ENCODE results near the gene TPD52L2. TPM values are rescaled to one million over a fixed set of nuclear protein-coding genes. Genes with fewer than 3 reads are reported as not detected.

The TPD52L2 gene
- total RNA-seq, 2 experiments from 2014 or later = 15.1 to 15.3 TPM

GRCh38 chr20:63829945-63830835 is 34.9 kb upstream of the TPD52L2 start:
- intact Hi-C loops (cut with DNase I, micrococcal nuclease) = no loop called here
- Histone ChIP-seq H3K4me1 (ENCODE audit: insufficient read depth, low read length) (peaks cover 15% of the 10 kb centered on the region), H3K36me3 (ENCODE audit: insufficient read depth, low read length) (no peaks in the 10 kb centered on the region), H3K27me3 (ENCODE audit: control insufficient read depth in 1 of 2, insufficient read depth in 2 of 2, low read length in 2 of 2) (peaks cover 41 to 42% of the 10 kb centered on the region in 2 experiments), H3K4me3 (ENCODE audit: low read length) (peak overlapping the region; percentile 37), H3K9me3 (ENCODE audit: control insufficient read depth in 1 of 2, insufficient read depth in 1 of 2, low read length in 2 of 2) (no peaks in the 10 kb centered on the region), H3K27ac (ENCODE audit: low read depth in 1 of 2, low read length in 2 of 2) (no peak overlapping the region)
- TF ChIP-seq CTCF (IDR thresholded peaks at IDR 0.05) = no peak
- no peaks in the 10 kb centered on the region for H3K9me3 Mint-ChIP-seq
- no peak for ATAC-seq (ENCODE audit: poor library complexity)
- ChIA-PET POLR2A (no interaction called here), CTCF (no interaction called here)
- peak overlapping the region; percentile 90 for H3K4me3 Mint-ChIP-seq
- peaks cover 56% of the 10 kb centered on the region for H3K27me3 Mint-ChIP-seq
- no peaks in the 10 kb centered on the region for H3K36me3 Mint-ChIP-seq (ENCODE audit: low read depth)
- H3K4me1 Mint-ChIP-seq (ENCODE audit: low read depth) = peaks cover 10% of the 10 kb centered on the region
- DNase-seq = peak in 1 of 14 experiments; percentile 35
- H3K27ac Mint-ChIP-seq = no peak overlapping the region

- CTCF ChIA-PET = no interaction called here
- no peak within 1 kb of the TSS for H3K27ac ChIP-seq (ENCODE audit: low read depth in 1 of 2, low read length in 2 of 2)
- Mint-ChIP-seq H3K4me1 (ENCODE audit: low read depth) (peaks cover 10% of the 10 kb centered on the region), H3K27ac (no peak within 1 kb of the TSS), H3K4me3 (peak within 1 kb of the TSS; percentile 90), H3K36me3 (ENCODE audit: low read depth) (no peaks in the 10 kb centered on the region), H3K9me3 (no peaks in the 10 kb centered on the region), H3K27me3 (peaks cover 47% of the 10 kb centered on the region)
- TF ChIP-seq CTCF (IDR thresholded peaks at IDR 0.05) = no peak
- H3K4me1 ChIP-seq (ENCODE audit: insufficient read depth, low read length) = peaks cover 15% of the 10 kb centered on the region
- H3K36me3 ChIP-seq (ENCODE audit: insufficient read depth, low read length) = no peaks in the 10 kb centered on the region
- no peaks in the 10 kb centered on the region for H3K9me3 ChIP-seq (ENCODE audit: control insufficient read depth in 1 of 2, insufficient read depth in 1 of 2, low read length in 2 of 2)
- peaks cover 34 to 35% of the 10 kb centered on the region in 2 experiments for H3K27me3 ChIP-seq (ENCODE audit: control insufficient read depth in 1 of 2, insufficient read depth in 2 of 2, low read length in 2 of 2)
- no peak for ATAC-seq (ENCODE audit: poor library complexity)
- POLR2A ChIA-PET = no interaction called here
- peak within 1 kb of the TSS; percentile 37 for H3K4me3 ChIP-seq (ENCODE audit: low read length)
- peak in 2 of 14 experiments; percentile 33 to 56 for DNase-seq
- intact Hi-C loops (cut with DNase I, micrococcal nuclease) = no loop called here
Measured at GRCh38 chr20:63830841-63831588, 34.1 kb upstream of the TPD52L2 start, which contains the start of gene ZBTB46. Gene ZBTB46, minus strand, starts transcription at chr20:63831264. Its CDS starts 40,507 bp downstream, at chr20:63790757.

- Histone ChIP-seq H3K4me1 (ENCODE audit: insufficient read depth, low read length) (peaks cover 15% of the 10 kb centered on the region), H3K4me3 (ENCODE audit: low read length) (no peak overlapping the region), H3K36me3 (ENCODE audit: insufficient read depth, low read length) (no peaks in the 10 kb centered on the region), H3K9me3 (ENCODE audit: control insufficient read depth in 1 of 2, insufficient read depth in 1 of 2, low read length in 2 of 2) (no peaks in the 10 kb centered on the region), H3K27me3 (ENCODE audit: control insufficient read depth in 1 of 2, insufficient read depth in 2 of 2, low read length in 2 of 2) (peaks cover 29 to 32% of the 10 kb centered on the region in 2 experiments), H3K27ac (ENCODE audit: low read depth in 1 of 2, low read length in 2 of 2) (no peak overlapping the region)
- no peaks in the 10 kb centered on the region for H3K36me3 Mint-ChIP-seq (ENCODE audit: low read depth)
- H3K27me3 Mint-ChIP-seq = peaks cover 43% of the 10 kb centered on the region
- H3K4me3 Mint-ChIP-seq = no peak overlapping the region
- no peak for DNase-seq
- peaks cover 10% of the 10 kb centered on the region for H3K4me1 Mint-ChIP-seq (ENCODE audit: low read depth)
- no peak for ATAC-seq (ENCODE audit: poor library complexity)
- CTCF ChIA-PET = no interaction called here
- TF ChIP-seq CTCF (IDR thresholded peaks at IDR 0.05) = no peak
- intact Hi-C loops (cut with DNase I, micrococcal nuclease) = no loop called here
- POLR2A ChIA-PET = no interaction called here
- H3K9me3 Mint-ChIP-seq = no peaks in the 10 kb centered on the region
- no peak overlapping the region for H3K27ac Mint-ChIP-seq
Measured at GRCh38 chr20:63831646-63831992, 33.5 kb upstream of the TPD52L2 start.
